MM.1S (cell line): Measurements from ENCODE around the gene PLD1.

Experiments used
- DNase-seq: peaks from one replicate; pipeline ENCODE4 v3.0.0-alpha.2; 2015
- H2AFZ ChIP-seq: fragments of 300-600 bp; sonication (generic); 2 replicates; pipeline ENCODE4 v1.6.0; 2016; ENCODE audit warnings: antibody characterized with exemption, low read length
- H3F3A ChIP-seq: fragments of 300-600 bp; sonication (generic); 2 replicates; pipeline ENCODE4 v1.6.1; 2016; ENCODE audit warnings: mild to moderate bottlenecking, antibody characterized with exemption, low read length, moderate library complexity, mixed read lengths; ENCODE audit not compliant: insufficient read depth
- H3K27ac ChIP-seq: fragments of 300-600 bp; sonication (generic); 2 replicates; pipeline ENCODE4 v1.5.1; 2016; ENCODE audit warnings: mild to moderate bottlenecking, low read length
- H3K27me3 ChIP-seq: fragments of 300-600 bp; sonication (generic); replicated peaks from 2 replicates; pipeline ENCODE4 v1.6.0; 2016; ENCODE audit warnings: low read length; ENCODE audit not compliant: insufficient read depth
- H3K36me3 ChIP-seq: fragments of 300-600 bp; sonication (generic); replicated peaks from 2 replicates; pipeline ENCODE4 v1.6.1; 2016; ENCODE audit warnings: mild to moderate bottlenecking, low read length, mixed read lengths; ENCODE audit not compliant: insufficient read depth
- H3K4me1 ChIP-seq: fragments of 300-600 bp; sonication (generic); 2 replicates; pipeline ENCODE4 v1.6.1; 2016; ENCODE audit warnings: low read length, mixed read lengths
- H3K4me2 ChIP-seq: fragments of 300-600 bp; sonication (generic); 2 replicates; pipeline ENCODE4 v1.6.0; 2016; ENCODE audit warnings: low read depth, low read length
- H3K4me3 ChIP-seq: fragments of 300-600 bp; sonication (generic); 2 replicates; pipeline ENCODE4 v1.5.1; 2016; ENCODE audit warnings: low read length, mixed read lengths
- H3K79me2 ChIP-seq: fragments of 300-600 bp; sonication (generic); 2 replicates; pipeline ENCODE4 v1.6.1; 2016; ENCODE audit warnings: mixed run types, low read length, mixed read lengths
- H3K9ac ChIP-seq: fragments of 300-600 bp; sonication (generic); 2 replicates; pipeline ENCODE4 v1.6.1; 2016; ENCODE audit warnings: low read length, mixed read lengths
- H3K9me2 ChIP-seq: fragments of 300-600 bp; sonication (generic); replicated peaks from 2 replicates; pipeline ENCODE4 v1.6.1; 2016; ENCODE audit warnings: mild to moderate bottlenecking, low read length, mixed read lengths; ENCODE audit not compliant: insufficient read depth
- H3K9me3 ChIP-seq: fragments of 300-600 bp; sonication (generic); replicated peaks from 2 replicates; pipeline ENCODE4 v1.6.1; 2016; ENCODE audit warnings: mild to moderate bottlenecking, low read length, mixed read lengths; ENCODE audit not compliant: insufficient read depth
- H4K20me1 ChIP-seq: fragments of 300-600 bp; sonication (generic); 2 replicates; pipeline ENCODE4 v1.6.1; 2016; ENCODE audit warnings: mild to moderate bottlenecking, low read length, moderate library complexity, mixed read lengths; ENCODE audit not compliant: insufficient read depth
- EZH2 ChIP-seq: fragments of 300-600 bp; sonication (generic); optimal IDR thresholded peaks from 2 replicates; pipeline ENCODE3; 2017; ENCODE audit warnings: low read depth, mild to moderate bottlenecking, antibody characterized with exemption, low read length, mixed read lengths
- EZH2phosphoT487 ChIP-seq: fragments of 300-600 bp; sonication (generic); IDR thresholded peaks from 2 replicates; pipeline ENCODE4 v1.6.1; 2018; ENCODE audit warnings: antibody characterized with exemption, low read length
- TF ChIP-seq, protein P1 (sequence below): fragments of 300-600 bp; sonication (generic); IDR thresholded peaks from 2 replicates; pipeline ENCODE4 v1.5.1; 2016; ENCODE audit warnings: antibody characterized with exemption, low read length, mixed read lengths

Gene PLD1

GRCh38 chr3:171660188-171660587 lies 150.1 kb downstream of the PLD1 start:
- Histone ChIP-seq H3K9me3 (no peaks in the 10 kb centered on the region), H3K9ac (no peak overlapping the region), H3K27me3 (no peaks in the 10 kb centered on the region), H3K4me2 (no peak overlapping the region), H3F3A (no peaks in the 10 kb centered on the region), H2AFZ (no peak overlapping the region), H3K4me1 (no peaks in the 10 kb centered on the region), H3K79me2 (no peaks in the 10 kb centered on the region), H4K20me1 (no peaks in the 10 kb centered on the region), H3K4me3 (no peak overlapping the region), H3K36me3 (no peaks in the 10 kb centered on the region), H3K27ac (no peak overlapping the region), H3K9me2 (no peaks in the 10 kb centered on the region)
- DNase-seq: no peak
- no peak for TF ChIP-seq EZH2phosphoT487
- TF ChIP-seq, protein P1, sequence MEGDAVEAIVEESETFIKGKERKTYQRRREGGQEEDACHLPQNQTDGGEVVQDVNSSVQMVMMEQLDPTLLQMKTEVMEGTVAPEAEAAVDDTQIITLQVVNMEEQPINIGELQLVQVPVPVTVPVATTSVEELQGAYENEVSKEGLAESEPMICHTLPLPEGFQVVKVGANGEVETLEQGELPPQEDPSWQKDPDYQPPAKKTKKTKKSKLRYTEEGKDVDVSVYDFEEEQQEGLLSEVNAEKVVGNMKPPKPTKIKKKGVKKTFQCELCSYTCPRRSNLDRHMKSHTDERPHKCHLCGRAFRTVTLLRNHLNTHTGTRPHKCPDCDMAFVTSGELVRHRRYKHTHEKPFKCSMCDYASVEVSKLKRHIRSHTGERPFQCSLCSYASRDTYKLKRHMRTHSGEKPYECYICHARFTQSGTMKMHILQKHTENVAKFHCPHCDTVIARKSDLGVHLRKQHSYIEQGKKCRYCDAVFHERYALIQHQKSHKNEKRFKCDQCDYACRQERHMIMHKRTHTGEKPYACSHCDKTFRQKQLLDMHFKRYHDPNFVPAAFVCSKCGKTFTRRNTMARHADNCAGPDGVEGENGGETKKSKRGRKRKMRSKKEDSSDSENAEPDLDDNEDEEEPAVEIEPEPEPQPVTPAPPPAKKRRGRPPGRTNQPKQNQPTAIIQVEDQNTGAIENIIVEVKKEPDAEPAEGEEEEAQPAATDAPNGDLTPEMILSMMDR: no peak
- TF ChIP-seq EZH2: no peak

GRCh38 chr3:171658841-171659240 lies 151.4 kb downstream of the PLD1 start:
- no peak overlapping the region for H3K9ac ChIP-seq
- no peaks in the 10 kb centered on the region for H3K4me1 ChIP-seq
- H3K9me2 ChIP-seq: no peaks in the 10 kb centered on the region
- H3K27me3 ChIP-seq: no peaks in the 10 kb centered on the region
- H3K4me2 ChIP-seq: no peak overlapping the region
- H4K20me1 ChIP-seq: no peaks in the 10 kb centered on the region
- no peaks in the 10 kb centered on the region for H3F3A ChIP-seq
- no peaks in the 10 kb centered on the region for H3K9me3 ChIP-seq
- no peak for DNase-seq
- no peak for TF ChIP-seq EZH2phosphoT487
- TF ChIP-seq, protein P1: no peak
- no peak for TF ChIP-seq EZH2
- no peak overlapping the region for H3K27ac ChIP-seq
- no peaks in the 10 kb centered on the region for H3K79me2 ChIP-seq
- no peaks in the 10 kb centered on the region for H3K36me3 ChIP-seq
- H3K4me3 ChIP-seq: no peak overlapping the region
- no peak overlapping the region for H2AFZ ChIP-seq

DNA sequence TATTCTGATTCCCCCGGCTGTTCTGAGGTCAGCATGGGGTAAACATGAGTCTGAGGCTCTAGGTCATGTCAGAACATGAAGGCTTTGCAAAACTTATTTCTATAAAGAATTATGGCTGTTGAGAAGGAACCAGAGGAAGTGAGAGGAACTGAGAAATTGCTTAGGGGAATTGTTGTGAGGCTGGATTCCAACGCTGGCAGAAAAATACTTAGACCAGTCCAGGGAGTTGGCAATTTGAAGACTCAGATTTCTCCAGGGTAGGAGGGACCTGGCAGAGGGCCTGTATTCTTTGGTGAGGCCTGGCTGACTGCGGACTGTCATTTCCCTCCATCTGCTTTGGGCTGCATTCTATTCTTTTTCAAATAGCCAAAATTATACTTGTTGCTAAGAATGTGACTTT lies 155.5 kb downstream of the PLD1 start:
- no peaks in the 10 kb centered on the region for H3K36me3 ChIP-seq
- H3K27me3 ChIP-seq: no peaks in the 10 kb centered on the region
- no peak overlapping the region for H3K9ac ChIP-seq
- H3F3A ChIP-seq: no peaks in the 10 kb centered on the region
- no peak overlapping the region for H2AFZ ChIP-seq
- H3K9me2 ChIP-seq: no peaks in the 10 kb centered on the region
- no peaks in the 10 kb centered on the region for H4K20me1 ChIP-seq
- no peak overlapping the region for H3K4me3 ChIP-seq
- no peaks in the 10 kb centered on the region for H3K9me3 ChIP-seq
- no peak overlapping the region for H3K27ac ChIP-seq
- H3K79me2 ChIP-seq: no peaks in the 10 kb centered on the region
- H3K4me1 ChIP-seq: no peaks in the 10 kb centered on the region
- no peak for DNase-seq
- no peak overlapping the region for H3K4me2 ChIP-seq
- TF ChIP-seq, protein P1: no peak
- TF ChIP-seq EZH2: no peak
